Islet precursor cell (in vitro differentiated cells): ENCODE results near the gene UBR1.
"Not testable (repeated sequence)": the region's sequence is repeated elsewhere in the genome, so short reads cannot be mapped to it uniquely, and the experiment has no call there.

Source experiments
- DNase-seq: peaks from one replicate; pipeline ENCODE4 v3.0.0-alpha.2; 2018

Gene UBR1

GRCh38 chr15:43046484-43046883, 59.4 kb downstream of the UBR1 start:
- no peak for DNase-seq

GRCh38 chr15:43042885-43043284, 63.0 kb downstream of the UBR1 start:
- no peak for DNase-seq

- DNase-seq, result not testable (repeated sequence)
Observed at GRCh38 chr15:43041085-43041484, 64.8 kb downstream of the UBR1 start.

GRCh38 chr15:43035240-43035639, 70.6 kb downstream of the UBR1 start:
- DNase-seq, result not testable (repeated sequence)

GRCh38 chr15:43029476-43029875, 76.4 kb downstream of the UBR1 start:
- DNase-seq, result no peak

- DNase-seq, result no peak
Observed at GRCh38 chr15:43025150-43025549, 80.7 kb downstream of the UBR1 start.

- not testable (repeated sequence) for DNase-seq
Observed at GRCh38 chr15:43014671-43015070, 91.2 kb downstream of the UBR1 start.

- no peak for DNase-seq
Observed at GRCh38 chr15:43009206-43009605, 96.6 kb downstream of the UBR1 start.

GRCh38 chr15:43008150-43008549, 97.7 kb downstream of the UBR1 start:
- no peak for DNase-seq

- DNase-seq, result no peak
Observed at GRCh38 chr15:43007551-43007950, 98.3 kb downstream of the UBR1 start.

- no peak for DNase-seq
Observed at GRCh38 chr15:43006991-43007390, 98.8 kb downstream of the UBR1 start.

- DNase-seq, result not testable (repeated sequence)
Observed at GRCh38 chr15:43004886-43005595, 100.8 kb downstream of the UBR1 start.

GRCh38 chr15:42999201-42999779, 106.5 kb downstream of the UBR1 start:
- no peak for DNase-seq

GRCh38 chr15:42996871-42997270, 109.0 kb downstream of the UBR1 start:
- no peak for DNase-seq

GRCh38 chr15:42994546-42994945, 111.3 kb downstream of the UBR1 start:
- no peak for DNase-seq

GRCh38 chr15:42992626-42993025, 113.2 kb downstream of the UBR1 start:
- no peak for DNase-seq

- no peak for DNase-seq
Observed at GRCh38 chr15:42986693-42987342, 119.0 kb downstream of the UBR1 start.

GRCh38 chr15:42984493-42985034, 121.3 kb downstream of the UBR1 start:
- DNase-seq, result no peak

- not testable (repeated sequence) for DNase-seq
Observed at GRCh38 chr15:42979113-42979512, 126.7 kb downstream of the UBR1 start.

GRCh38 chr15:42974202-42974862, 131.5 kb downstream of the UBR1 start:
- DNase-seq, result no peak

GRCh38 chr15:42973114-42973513, 132.7 kb downstream of the UBR1 start:
- DNase-seq, result no peak

- no peak for DNase-seq
Observed at GRCh38 chr15:42971830-42972229, 134.0 kb downstream of the UBR1 start.

GRCh38 chr15:42964476-42964875, 141.4 kb downstream of the UBR1 start:
- no peak for DNase-seq
